Fibroblast of mammary gland (primary cell): Measurements from ENCODE around the gene ZNF335.

Experiments
- DNase-seq: peaks from one replicate; pipeline ENCODE4 v3.0.0-alpha.2; 2010; ENCODE audit warnings: low read depth
- H3K4me3 ChIP-seq: 2 replicates; pipeline ENCODE4 v1.5.1; 2011; ENCODE audit warnings: low read depth, mild to moderate bottlenecking, low read length, moderate library complexity; ENCODE audit not compliant: control insufficient read depth
- CTCF ChIP-seq: conservative IDR thresholded peaks from 2 replicates; pipeline ENCODE4 v1.5.1; 2011; ENCODE audit warnings: low read depth, low read length, inconsistent platforms; ENCODE audit not compliant: control insufficient read depth, insufficient read depth

Gene ZNF335

GRCh38 chr20:46009816-46010215, 37.8 kb upstream of the ZNF335 start:
- DNase-seq: no peak
- no peak for TF ChIP-seq CTCF
- H3K4me3 ChIP-seq: no peak overlapping the region

GRCh38 chr20:46007671-46008070, 35.7 kb upstream of the ZNF335 start:
- H3K4me3 ChIP-seq: no peak overlapping the region
- no peak for TF ChIP-seq CTCF
- no peak for DNase-seq

- no peak for TF ChIP-seq CTCF
- no peak for DNase-seq
- H3K4me3 ChIP-seq: no peak overlapping the region
Measured at GRCh38 chr20:46006964-46007363, 35.0 kb upstream of the ZNF335 start.

GRCh38 chr20:46006022-46006705, 34.2 kb upstream of the ZNF335 start:
- TF ChIP-seq CTCF: no peak
- no peak overlapping the region for H3K4me3 ChIP-seq
- no peak for DNase-seq

- no peak for DNase-seq
- TF ChIP-seq CTCF: no peak
- H3K4me3 ChIP-seq: no peak overlapping the region
Measured at GRCh38 chr20:46004889-46005473, 33.0 kb upstream of the ZNF335 start.

- TF ChIP-seq CTCF: no peak
- H3K4me3 ChIP-seq: no peak overlapping the region
- DNase-seq: no peak
Measured at GRCh38 chr20:46004187-46004586, 32.2 kb upstream of the ZNF335 start.
